PC-3 (cell line): ENCODE results near the gene TAF11L14. TPM values are rescaled to one million over a fixed set of nuclear protein-coding genes. Genes with fewer than 3 reads are reported as not detected.
"Not testable (repeated sequence)": the region's sequence is repeated elsewhere in the genome, so short reads cannot be mapped to it uniquely, and the experiment has no call there.

Experiments used
- ATAC-seq: fragments of 200-7000 bp; cut with Tn5 transposase; 2 replicates; pipeline ENCODE4 v1.9.1; 2020; ENCODE audit warnings: mild to moderate bottlenecking, moderate library complexity
- BruUV-seq: library from RNA; stranded (reverse); fragments of 400-500 nt; replicated peaks from 2 replicates; lab custom pipeline; 2021; lab: Mats Ljungman, UMichigan
- CTCF ChIA-PET: fragments of 300-600 bp; sonication (Branson Sonifier 250); formaldehyde crosslinking; loops from one replicate; lab custom pipeline; 2022; ENCODE audit warnings: antibody characterized with exemption; lab: Charles Lee
- POLR2A ChIA-PET: fragments of 300-600 bp; sonication (Branson Sonifier 250); formaldehyde crosslinking; loops from one replicate; lab custom pipeline; 2022; ENCODE audit warnings: antibody characterized with exemption; ENCODE audit not compliant: unreplicated experiment; lab: Charles Lee
- DNase-seq: peaks from one replicate; pipeline ENCODE4 v3.0.0-alpha.2; 2015
- H2AFZ ChIP-seq: fragments of 300-600 bp; sonication (generic); 2 replicates; pipeline ENCODE4 v1.6.0; 2016; ENCODE audit warnings: antibody characterized with exemption, low read length
- H3F3A ChIP-seq: fragments of 300-600 bp; sonication (generic); one replicate; pipeline ENCODE4 v1.6.0; 2017; ENCODE audit warnings: antibody characterized with exemption, low read length, control low read depth, mild to moderate bottlenecking; ENCODE audit not compliant: unreplicated experiment
- H3K27ac ChIP-seq: fragments of 300-600 bp; sonication (generic); 2 replicates; pipeline ENCODE4 v1.5.1; 2016; ENCODE audit warnings: mild to moderate bottlenecking, low read length
- H3K27me3 ChIP-seq: fragments of 300-600 bp; sonication (generic); 2 replicates; pipeline ENCODE4 v1.6.1; 2016; ENCODE audit warnings: low read length, mixed read lengths
- H3K36me3 ChIP-seq: fragments of 300-600 bp; sonication (generic); 2 replicates; pipeline ENCODE4 v1.6.1; 2016; ENCODE audit warnings: low read depth, mixed run types, low read length, mixed read lengths
- H3K4me1 ChIP-seq: fragments of 300-600 bp; sonication (generic); 2 replicates; pipeline ENCODE4 v1.5.1; 2016; ENCODE audit warnings: low read length; ENCODE audit not compliant: insufficient read depth
- H3K4me2 ChIP-seq: fragments of 300-600 bp; sonication (generic); 2 replicates; pipeline ENCODE4 v1.6.0; 2016; ENCODE audit warnings: low read length
- H3K4me3 ChIP-seq: fragments of 300-600 bp; sonication (generic); 2 replicates; pipeline ENCODE4 v1.5.1; 2016; ENCODE audit warnings: mild to moderate bottlenecking, low read length, mixed read lengths
- H3K79me2 ChIP-seq: fragments of 300-600 bp; sonication (generic); 2 replicates; pipeline ENCODE4 v1.6.1; 2017; ENCODE audit warnings: low read length, mixed read lengths
- H3K9ac ChIP-seq: fragments of 300-600 bp; sonication (generic); 2 replicates; pipeline ENCODE4 v1.6.0; 2016; ENCODE audit warnings: mild to moderate bottlenecking, low read length
- H3K9me2 ChIP-seq: fragments of 300-600 bp; sonication (generic); replicated peaks from 2 replicates; pipeline ENCODE4 v1.6.1; 2016; ENCODE audit warnings: mixed run types, low read length, mixed read lengths
- H3K9me3 ChIP-seq: fragments of 300-600 bp; sonication (generic); 2 replicates; pipeline ENCODE4 v1.6.1; 2016; ENCODE audit warnings: low read length, mixed read lengths
- H4K20me1 ChIP-seq: fragments of 300-600 bp; sonication (generic); 2 replicates; pipeline ENCODE4 v1.6.1; 2016; ENCODE audit warnings: low read length, mixed read lengths
- CTCF ChIP-seq: fragments of 300-600 bp; sonication (generic); conservative IDR thresholded peaks from 2 replicates; pipeline ENCODE4 v1.5.1; 2017; ENCODE audit warnings: antibody characterized with exemption, low read depth, mild to moderate bottlenecking, low read length
- EZH2 ChIP-seq: fragments of 300-600 bp; sonication (generic); IDR thresholded peaks from one replicate; pipeline ENCODE4 v1.6.1; 2017; ENCODE audit warnings: antibody characterized with exemption, mild to moderate bottlenecking, low read length; ENCODE audit not compliant: unreplicated experiment
- EZH2phosphoT487 ChIP-seq: fragments of 300-600 bp; sonication (generic); IDR thresholded peaks from 2 replicates; pipeline ENCODE4 v1.6.1; 2018; ENCODE audit warnings: mild to moderate bottlenecking, antibody characterized with exemption, low read length, borderline replicate concordance
- intact Hi-C: fragments of 100-400 bp; cut with micrococcal nuclease; formaldehyde crosslinking; loops from 2 replicates; pipeline ENCODE4 v1.9.0; 2023
- total RNA-seq: library from RNA; depleted of rRNA; stranded (reverse); fragments of >200 nt; gene quantifications from 2 replicates; pipeline ENCODE4 v1.2.3, GENCODE V29; 2014

Gene TAF11L14
- total RNA-seq, 1 experiment from 2014 or later: not detected

GRCh38 chr5:17625686-17626085, 8.6 kb upstream of the TAF11L14 start:
- H3K4me3 ChIP-seq: no peak overlapping the region
- no peak for TF ChIP-seq EZH2phosphoT487
- TF ChIP-seq CTCF: no peak
- no peak for TF ChIP-seq EZH2
- H3K36me3 ChIP-seq: no peaks in the 10 kb centered on the region
- intact Hi-C loops: no loop called here
- H2AFZ ChIP-seq: no peak overlapping the region
- no peaks in the 10 kb centered on the region for H3K79me2 ChIP-seq
- BruUV-seq: no TSS peak
- POLR2A ChIA-PET: no interaction called here
- H3F3A ChIP-seq: no peaks in the 10 kb centered on the region
- no peaks in the 10 kb centered on the region for H3K27me3 ChIP-seq
- H3K4me1 ChIP-seq: no peaks in the 10 kb centered on the region
- H4K20me1 ChIP-seq: no peaks in the 10 kb centered on the region
- CTCF ChIA-PET: no interaction called here
- H3K27ac ChIP-seq: no peak overlapping the region
- no peaks in the 10 kb centered on the region for H3K9me3 ChIP-seq
- ATAC-seq (no peak), DNase-seq (no peak)
- no peaks in the 10 kb centered on the region for H3K9me2 ChIP-seq
- H3K9ac ChIP-seq: no peak overlapping the region
- H3K4me2 ChIP-seq: no peak overlapping the region

- ATAC-seq, CTCF ChIA-PET, H3K36me3 ChIP-seq, intact Hi-C loops, H3K4me1 ChIP-seq, H3K27ac ChIP-seq, H4K20me1 ChIP-seq, H3K27me3 ChIP-seq, H3K9ac ChIP-seq, H3F3A ChIP-seq, BruUV-seq, H2AFZ ChIP-seq, H3K79me2 ChIP-seq, POLR2A ChIA-PET, H3K4me2 ChIP-seq, H3K9me3 ChIP-seq, H3K4me3 ChIP-seq, DNase-seq, H3K9me2 ChIP-seq: not testable (repeated sequence)
These were observed 2.5 kb upstream of the TAF11L14 start, which contains the start of gene TAF11L13 for GRCh38 chr5:17631788-17632187. TAF11L13 (plus strand) TSS chr5:17632088.

- H3K4me1 ChIP-seq, H3K79me2 ChIP-seq, H3K9me2 ChIP-seq, H3K9ac ChIP-seq, DNase-seq, POLR2A ChIA-PET, intact Hi-C loops, BruUV-seq, H3K27me3 ChIP-seq, H3F3A ChIP-seq, H3K27ac ChIP-seq, H4K20me1 ChIP-seq, CTCF ChIA-PET, H3K36me3 ChIP-seq, H3K4me2 ChIP-seq, H3K4me3 ChIP-seq, ATAC-seq, H3K9me3 ChIP-seq, H2AFZ ChIP-seq: not testable (repeated sequence)
These were observed 15.0 kb downstream of the TAF11L14 start for GRCh38 chr5:17649232-17649631.

- H3K27ac ChIP-seq, intact Hi-C loops, H3K27me3 ChIP-seq, H4K20me1 ChIP-seq, BruUV-seq, H3K4me3 ChIP-seq, CTCF ChIA-PET, H3K4me2 ChIP-seq, ATAC-seq, H3K9ac ChIP-seq, POLR2A ChIA-PET, H3K36me3 ChIP-seq, H3F3A ChIP-seq, H3K79me2 ChIP-seq, H3K9me2 ChIP-seq, DNase-seq, H2AFZ ChIP-seq, H3K9me3 ChIP-seq, H3K4me1 ChIP-seq: not testable (repeated sequence)
These were observed 21.0 kb downstream of the TAF11L14 start for GRCh38 chr5:17655201-17655759.
